Fibroblast of skin of abdomen (primary cell): ENCODE results near the gene APBA2.
"Not testable (repeated sequence)": the region's sequence is repeated elsewhere in the genome, so short reads cannot be mapped to it uniquely, and the experiment has no call there.

Source experiments
- DNase-seq: peaks from one replicate; pipeline ENCODE4 v3.0.0-alpha.2; 2013

Gene APBA2

GRCh38 chr15:28879551-28879950 lies 6.2 kb upstream of the APBA2 start:
- no peak for DNase-seq

- DNase-seq, result no peak
Measured at GRCh38 chr15:28880680-28881079, 5.1 kb upstream of the APBA2 start.

DNA sequence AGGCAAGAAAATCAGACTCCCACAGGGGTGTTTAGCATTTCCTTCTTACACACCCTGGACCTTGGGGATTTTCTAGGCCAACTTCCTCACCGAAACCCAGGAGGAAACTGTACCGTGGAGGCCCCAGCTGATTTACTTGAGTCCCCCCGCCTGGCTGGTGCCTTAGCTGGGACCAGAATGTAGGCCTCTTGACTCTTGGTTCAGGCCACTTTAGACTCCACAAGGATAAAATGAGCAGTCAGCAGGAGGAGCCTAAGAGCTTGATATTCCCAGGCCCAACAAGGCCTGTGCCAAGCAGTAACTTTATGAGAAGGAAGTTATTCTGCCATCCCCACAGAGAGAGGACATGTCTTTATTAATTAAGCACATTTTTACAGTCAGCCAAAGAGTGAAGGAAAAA lies 4.6 kb upstream of the APBA2 start:
- DNase-seq, result no peak

GRCh38 chr15:28881600-28881999 lies 4.2 kb upstream of the APBA2 start:
- no peak for DNase-seq

DNA sequence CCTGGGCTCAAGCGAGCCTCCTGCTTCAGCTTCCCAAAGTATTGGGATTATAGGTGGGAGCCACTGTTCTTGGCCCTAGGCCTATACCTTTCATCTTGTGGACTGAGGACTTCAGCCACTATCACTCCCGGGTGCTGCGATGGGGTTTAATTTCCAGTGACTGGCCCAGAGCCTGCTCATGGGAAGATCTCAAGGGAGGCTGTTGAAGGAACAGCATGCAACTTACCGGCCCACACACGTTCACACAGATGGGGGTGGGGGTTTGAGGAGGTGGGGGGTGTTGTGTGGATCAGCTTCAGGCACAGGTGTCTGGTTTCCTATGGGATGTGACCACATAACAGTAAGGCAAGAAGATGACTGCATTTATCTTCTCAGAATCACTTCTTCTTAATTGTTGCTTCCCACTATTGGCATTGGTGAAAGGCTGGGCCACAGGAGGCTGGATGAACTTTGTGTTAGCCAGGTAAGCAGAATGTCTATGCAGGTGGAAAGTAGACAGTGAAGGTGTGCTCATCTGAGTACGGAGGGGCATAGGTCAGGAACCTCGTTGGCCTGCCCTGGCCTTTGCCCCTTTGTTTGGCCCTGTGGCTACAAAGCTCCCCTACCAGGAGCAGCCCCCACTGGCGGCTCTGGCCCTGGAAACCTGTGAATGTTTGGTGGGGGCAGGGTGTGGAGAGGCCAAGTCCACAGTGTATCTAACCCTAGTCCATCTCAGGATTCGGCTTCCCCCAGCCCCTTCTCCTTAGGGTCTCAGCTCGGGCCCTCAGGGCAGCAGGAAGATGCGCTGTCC lies 1.4 kb upstream of the APBA2 start:
- no peak for DNase-seq

- DNase-seq, result no peak
Measured at GRCh38 chr15:28885128-28885629, 595 bp upstream of the APBA2 start.

GRCh38 chr15:28886431-28887338 lies 911 bp downstream of the APBA2 start:
- DNase-seq, result no peak

GRCh38 chr15:28887339-28888174 lies 1.8 kb downstream of the APBA2 start:
- DNase-seq, result no peak

- DNase-seq, result no peak
Measured at GRCh38 chr15:28888302-28888894, 2.6 kb downstream of the APBA2 start.

DNA sequence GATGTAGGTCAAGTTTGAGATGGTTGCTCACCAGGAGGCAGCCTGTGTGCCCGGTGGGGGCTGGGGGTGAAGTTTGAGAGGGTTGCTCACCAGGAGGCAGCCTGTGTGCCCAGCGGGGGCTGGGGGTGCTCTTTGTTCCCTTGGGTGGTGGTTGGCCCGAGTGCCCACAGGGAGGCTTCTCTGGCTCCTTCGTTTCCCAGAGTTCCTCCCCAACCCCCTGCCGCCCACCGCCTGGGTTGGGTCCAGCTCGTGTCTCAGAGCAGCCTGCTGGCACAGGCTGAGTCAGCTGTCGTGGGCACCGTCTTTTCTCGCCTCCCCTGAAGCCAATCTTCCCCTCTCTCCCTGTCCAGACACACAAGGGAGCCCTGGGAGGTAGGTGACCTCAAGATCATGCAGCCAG lies 3.1 kb downstream of the APBA2 start:
- DNase-seq, result no peak

DNA sequence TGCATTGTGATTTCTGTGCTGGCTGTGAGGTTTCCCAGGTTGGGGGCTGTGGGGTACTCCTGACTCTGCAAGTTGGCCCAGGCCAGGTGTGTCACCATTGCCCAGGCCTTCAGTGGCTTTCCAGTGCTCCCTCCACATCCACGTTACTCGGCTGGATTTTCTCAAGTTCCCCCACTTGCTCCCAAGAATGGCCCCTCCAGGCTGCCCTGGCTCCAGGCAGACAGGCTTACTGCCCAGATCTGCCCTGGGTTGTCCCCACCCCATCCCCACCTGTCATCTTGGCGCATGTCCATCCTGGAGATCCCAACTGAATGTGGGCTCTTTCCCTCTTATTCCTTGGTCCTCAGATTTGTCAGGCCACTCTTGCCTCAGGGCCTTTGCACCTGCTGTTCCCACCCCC lies 3.6 kb downstream of the APBA2 start:
- no peak for DNase-seq

- not testable (repeated sequence) for DNase-seq
Measured at GRCh38 chr15:28889871-28890270, 4.1 kb downstream of the APBA2 start.

DNA sequence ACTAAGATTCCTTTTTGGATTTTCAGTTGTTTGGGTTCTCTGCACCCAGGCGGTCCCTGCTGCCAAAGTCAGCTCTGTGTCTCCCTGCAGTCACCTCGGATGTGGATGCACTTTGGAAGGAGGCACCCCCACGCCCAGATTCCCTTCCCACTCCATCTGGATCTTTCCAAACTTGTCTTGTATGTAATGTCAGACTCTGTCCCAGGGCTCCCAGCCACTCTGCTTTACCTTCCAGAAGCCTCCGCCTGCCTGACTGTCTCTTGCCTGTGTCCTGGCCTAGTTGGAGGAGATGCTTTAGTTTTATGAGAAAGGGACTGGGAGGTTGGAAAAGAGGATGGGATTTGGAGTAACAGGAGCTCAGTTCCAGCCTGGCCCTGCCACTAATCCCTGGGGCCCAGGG lies 4.5 kb downstream of the APBA2 start:
- DNase-seq, result not testable (repeated sequence)

DNA sequence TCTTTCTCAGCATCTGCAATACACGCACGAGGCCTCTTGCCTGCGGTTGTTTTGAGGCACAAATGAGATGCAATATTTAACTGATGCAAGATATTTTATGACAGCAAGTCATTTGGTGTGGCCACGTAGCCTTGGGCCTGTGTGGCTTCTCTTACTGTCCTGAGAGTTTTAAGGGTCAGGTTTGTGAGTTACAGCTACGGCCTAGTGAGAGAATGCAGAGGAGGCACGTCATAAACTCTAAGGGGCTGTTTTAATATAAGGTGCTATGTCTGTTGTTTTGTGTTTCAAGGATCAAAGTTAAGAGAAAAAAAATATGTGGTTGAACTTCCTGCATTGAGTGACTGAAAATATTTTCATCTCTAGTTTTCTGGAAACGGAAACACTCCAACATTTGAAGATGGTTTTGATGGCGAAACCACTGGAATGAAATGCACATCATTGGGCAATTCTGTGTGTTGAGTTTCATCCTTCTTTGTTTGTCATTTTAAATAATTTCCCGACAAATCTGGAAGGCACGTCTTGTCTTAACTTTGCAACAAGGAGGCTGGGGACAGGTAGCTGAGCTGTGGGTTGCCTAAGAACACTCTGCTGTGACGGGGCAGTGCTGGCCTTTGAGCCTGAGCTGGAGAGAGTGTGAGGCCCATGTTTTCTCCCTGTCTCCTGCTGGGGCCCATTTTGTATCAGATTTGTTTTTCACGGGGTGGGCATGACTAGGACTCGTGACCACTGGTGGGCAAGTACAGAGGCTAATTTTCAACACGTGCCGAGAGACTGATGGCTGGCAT lies 5.1 kb downstream of the APBA2 start:
- peak; percentile 48 for DNase-seq

DNA sequence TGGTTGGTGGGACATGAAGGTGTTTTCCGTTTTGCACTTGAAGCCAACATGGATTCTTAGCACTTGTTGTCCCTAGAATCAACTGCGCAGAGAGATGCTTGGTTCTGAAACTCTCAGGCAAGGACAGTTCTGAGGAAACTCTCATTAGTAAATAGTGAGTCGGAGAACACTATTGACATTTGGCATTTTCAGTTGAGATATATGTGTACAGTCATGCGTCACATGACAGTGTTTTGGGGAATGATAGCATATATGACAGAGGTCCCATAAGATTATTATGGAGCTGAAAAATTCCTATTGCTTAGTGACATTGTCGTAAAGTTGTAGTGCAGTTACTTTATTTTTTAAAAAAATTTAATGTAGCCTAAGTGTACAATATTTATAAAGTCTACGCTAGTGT lies 5.8 kb downstream of the APBA2 start:
- DNase-seq, result no peak

GRCh38 chr15:28892789-28893610 lies 7.2 kb downstream of the APBA2 start:
- DNase-seq, result peak; percentile 66

DNA sequence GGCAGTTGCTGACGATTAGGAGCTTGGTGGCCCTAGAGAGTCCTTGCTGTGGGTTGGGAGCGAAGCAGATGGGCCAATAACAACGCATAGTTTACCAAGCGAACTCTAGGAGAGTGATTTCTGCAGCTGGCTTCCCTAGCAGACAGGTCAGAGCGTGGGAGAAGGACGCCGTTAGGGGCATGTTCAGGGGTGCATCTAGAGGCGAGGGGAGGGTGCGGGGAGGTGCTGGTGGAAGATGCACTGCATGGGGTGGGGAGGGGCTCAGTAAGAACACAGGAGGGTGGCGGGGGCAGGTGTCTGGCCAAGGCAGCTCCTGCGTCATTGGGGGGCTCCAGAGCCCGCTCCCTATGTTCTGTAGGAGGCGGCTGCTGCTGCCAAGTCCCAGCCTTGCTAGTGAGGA lies 8.9 kb downstream of the APBA2 start:
- no peak for DNase-seq

GRCh38 chr15:28895146-28895545 lies 9.4 kb downstream of the APBA2 start:
- no peak for DNase-seq

DNA sequence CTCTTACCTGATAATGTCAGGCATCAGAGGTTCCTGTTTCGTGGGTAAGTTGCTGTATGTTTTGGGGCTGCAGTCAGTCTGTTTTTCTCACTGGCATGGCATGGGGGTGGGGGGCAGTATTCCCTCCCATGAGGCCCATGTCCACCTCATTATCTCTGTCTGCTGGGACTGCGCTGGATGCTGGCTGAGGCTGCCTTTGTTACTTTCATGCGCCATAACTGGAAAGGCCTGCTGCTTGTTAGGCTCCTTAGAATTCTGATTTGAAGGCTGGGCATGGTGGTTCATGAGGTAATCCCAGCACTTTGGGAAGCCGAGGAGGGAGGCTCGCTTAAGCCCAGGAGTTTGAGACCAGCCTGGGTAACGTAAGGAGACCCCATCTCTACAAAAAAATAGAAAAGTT lies 9.8 kb downstream of the APBA2 start:
- no peak for DNase-seq

DNA sequence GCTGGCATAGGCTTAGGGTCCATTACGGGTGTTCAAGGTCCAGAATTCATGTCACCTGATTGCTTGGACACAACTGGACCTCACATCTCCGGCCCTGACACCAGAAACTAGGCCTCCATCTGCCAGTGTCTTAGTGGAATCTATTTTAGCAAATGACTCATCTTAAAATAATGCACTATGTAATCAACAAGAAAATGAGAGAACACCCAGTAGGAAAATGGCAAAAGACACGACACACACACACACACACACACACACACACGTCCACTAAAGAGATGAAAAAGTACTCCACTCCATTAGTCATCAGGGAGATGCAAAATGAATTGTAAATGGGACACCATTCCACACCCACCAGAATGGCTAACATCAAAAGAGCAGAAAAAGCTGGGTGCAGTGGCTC lies 11.2 kb downstream of the APBA2 start:
- peak; percentile 87 for DNase-seq
